ENCODE results near the gene PTPRN.

DNA sequence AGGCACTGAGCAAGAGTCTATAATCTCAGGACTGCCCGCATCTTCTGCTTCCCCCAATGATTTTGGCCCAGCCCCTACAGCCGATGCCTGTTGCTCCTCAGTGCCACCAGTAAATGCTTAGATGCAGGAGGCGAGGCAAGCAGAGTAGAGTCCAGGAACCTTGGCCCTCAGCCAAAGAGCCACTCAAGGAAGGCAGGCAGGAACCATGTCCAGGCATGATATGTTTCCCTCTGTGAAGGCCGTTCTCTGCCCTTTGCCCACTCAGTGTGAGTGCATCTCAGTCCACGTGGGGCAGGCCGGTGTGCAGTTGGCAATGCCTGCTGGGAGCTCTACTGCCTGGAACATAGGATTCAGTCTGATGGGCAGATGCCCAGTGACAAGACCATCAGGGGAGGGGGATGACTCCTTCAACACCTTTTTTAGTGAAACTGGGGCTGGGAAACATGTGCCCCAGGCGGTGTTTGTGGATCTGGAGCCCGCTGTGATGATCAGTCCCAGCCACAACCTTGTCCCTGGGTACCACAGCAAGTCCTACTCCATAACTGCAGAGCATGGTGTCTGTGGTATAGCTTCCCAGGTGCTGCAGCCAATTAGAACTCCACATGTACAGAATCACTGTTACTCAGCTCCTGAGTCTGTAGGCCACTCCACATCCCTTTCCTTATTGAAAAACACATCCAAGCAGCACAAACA, 39.7 kb downstream of the PTPRN start:
- TF ChIP-seq, protein P1, sequence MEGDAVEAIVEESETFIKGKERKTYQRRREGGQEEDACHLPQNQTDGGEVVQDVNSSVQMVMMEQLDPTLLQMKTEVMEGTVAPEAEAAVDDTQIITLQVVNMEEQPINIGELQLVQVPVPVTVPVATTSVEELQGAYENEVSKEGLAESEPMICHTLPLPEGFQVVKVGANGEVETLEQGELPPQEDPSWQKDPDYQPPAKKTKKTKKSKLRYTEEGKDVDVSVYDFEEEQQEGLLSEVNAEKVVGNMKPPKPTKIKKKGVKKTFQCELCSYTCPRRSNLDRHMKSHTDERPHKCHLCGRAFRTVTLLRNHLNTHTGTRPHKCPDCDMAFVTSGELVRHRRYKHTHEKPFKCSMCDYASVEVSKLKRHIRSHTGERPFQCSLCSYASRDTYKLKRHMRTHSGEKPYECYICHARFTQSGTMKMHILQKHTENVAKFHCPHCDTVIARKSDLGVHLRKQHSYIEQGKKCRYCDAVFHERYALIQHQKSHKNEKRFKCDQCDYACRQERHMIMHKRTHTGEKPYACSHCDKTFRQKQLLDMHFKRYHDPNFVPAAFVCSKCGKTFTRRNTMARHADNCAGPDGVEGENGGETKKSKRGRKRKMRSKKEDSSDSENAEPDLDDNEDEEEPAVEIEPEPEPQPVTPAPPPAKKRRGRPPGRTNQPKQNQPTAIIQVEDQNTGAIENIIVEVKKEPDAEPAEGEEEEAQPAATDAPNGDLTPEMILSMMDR (IDR thresholded peaks at IDR 0.05), result no peak
- no peak for TF ChIP-seq POLR2A (IDR thresholded peaks at IDR 0.05)

All from tibial nerve (tissue), 3 donors.